Stimulated activated CD8-positive, alpha-beta memory T cell treated with anti-CD3 and anti-CD28 coated beads, Interleukin-7, amount 100 ng/mL, for 24 hours (primary cell): Measurements from ENCODE around the gene MSANTD2.
A peak's percentile ranks its signal among the peaks of the same experiment; 100 is the strongest.

Experiments used
- DNase-seq: peaks from one replicate; pipeline ENCODE4 v3.0.0-alpha.2; 2020; ENCODE audit warnings: low read depth

The MSANTD2 gene

DNA sequence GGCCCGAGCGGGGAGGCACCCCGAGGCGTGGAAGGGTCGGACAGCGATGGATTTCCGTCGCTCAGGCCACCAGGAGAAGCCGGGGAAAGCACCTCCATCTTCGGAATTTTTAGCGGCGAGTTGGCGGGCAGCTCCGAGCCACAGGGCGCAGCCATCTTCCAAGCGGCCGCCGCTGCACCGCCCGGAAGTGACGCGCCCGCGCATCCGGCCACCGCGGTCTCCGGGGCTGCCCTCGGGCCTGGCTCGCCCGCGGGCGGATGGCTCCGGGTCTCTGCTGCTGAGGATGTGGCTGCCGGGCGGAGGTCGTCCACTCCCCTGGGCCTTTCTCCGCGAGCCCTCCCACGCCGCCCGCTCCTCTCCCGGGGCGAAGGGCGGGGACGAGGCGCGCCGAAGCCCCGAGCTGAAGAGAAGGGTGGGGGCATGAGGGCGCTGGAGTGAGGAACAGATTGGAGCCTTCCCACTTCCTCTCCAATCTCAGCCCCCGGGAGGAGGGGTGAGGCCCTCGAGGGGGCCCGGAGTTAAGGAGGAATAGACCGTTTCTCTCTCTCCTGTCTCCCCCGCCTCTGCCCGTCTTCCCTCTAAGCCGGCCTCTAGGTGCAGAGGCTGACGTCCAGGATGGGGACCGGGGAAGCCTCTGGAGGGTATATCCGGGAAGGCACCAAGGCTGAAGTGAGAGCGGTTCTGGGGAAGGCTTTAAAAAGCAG lies at the start of gene MSANTD2:
MSANTD2 (minus strand) TSS at position 181 of the 704 bp plus-strand sequence; CDS start at position 155, 26 bp downstream.
- DNase-seq, result peak; percentile 63

- no peak for DNase-seq
These were observed 46.0 kb upstream of the MSANTD2 start for GRCh38 chr11:124846070-124846673.

DNA sequence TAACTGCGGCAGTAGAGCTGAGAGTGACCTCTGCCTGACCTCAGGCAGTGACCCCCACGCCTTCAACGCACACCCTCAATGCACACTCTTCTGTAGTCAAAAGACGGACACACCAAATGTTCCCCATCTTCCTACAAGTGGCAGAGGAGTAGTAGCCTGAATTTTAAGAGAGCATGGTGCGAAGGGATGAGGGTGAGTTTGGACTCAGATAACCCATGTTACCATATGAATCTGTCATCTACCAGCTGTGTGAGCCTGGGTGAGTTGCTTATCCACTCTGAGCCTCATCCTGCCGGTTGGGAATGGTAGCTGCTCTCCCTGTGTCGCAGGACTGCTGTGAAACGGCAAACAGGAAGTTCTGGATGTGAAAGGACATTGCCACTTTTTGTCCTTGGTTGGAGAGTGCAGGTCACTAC lies 44.5 kb upstream of the MSANTD2 start:
- DNase-seq, result no peak

GRCh38 chr11:124843616-124843910 lies 43.4 kb upstream of the MSANTD2 start:
- no peak for DNase-seq

DNA sequence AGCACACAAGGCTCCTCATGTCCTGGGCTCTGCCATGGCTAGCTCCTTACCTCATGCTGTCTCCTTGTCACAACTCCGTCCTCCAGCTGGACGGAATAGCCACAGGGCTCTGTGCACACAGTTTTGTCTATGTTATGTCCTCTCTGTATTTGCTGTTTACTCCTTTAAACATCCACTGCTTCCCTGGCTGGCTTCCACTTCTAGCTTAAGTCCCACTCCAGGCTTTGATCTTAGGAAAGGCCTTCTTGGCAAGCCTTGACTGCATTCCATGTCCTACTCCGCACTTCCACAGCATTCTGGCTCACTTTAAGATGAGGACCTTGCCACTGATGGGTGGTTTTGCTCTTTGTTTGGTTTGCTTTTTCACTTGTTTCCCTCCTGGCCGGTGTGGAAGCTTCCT lies 42.1 kb upstream of the MSANTD2 start:
- no peak for DNase-seq

DNA sequence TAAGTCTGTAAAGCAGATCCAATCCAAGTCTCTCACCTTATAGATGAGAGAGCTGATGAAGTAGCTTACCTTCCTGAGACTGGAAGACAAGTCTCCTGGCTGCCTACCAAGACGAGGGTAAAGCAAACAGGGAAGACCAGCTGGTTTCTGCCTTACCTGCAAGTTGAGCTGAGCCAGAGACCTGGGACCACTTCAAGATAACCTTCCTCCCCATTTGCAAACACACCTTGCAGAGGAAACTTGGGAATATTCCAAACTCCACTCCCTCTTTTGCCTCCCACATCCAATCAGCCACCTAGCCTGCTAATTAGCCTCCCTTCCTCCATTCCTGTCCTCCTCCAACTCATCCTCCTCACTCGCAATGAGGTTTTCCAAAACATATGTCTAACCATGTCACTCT lies 41.6 kb upstream of the MSANTD2 start:
- no peak for DNase-seq

DNA sequence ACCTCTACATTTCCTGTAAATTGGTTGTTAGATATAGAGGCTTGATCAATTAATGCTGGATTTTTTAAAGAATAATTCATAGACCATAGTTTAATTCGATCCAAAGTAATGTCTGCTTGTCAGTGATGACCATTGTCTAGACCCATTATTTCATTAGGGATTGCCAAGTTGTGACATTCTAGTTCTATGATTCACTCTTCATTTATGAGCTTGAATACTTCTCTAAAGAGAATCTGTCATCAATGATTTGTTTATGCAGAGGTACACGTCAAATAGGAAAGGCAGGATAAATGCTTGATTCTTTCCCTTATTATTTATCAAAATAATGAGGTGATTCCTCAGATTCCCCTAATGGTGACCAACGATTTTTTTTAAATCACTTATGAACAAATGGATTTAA lies 41.0 kb upstream of the MSANTD2 start:
- no peak for DNase-seq

DNA sequence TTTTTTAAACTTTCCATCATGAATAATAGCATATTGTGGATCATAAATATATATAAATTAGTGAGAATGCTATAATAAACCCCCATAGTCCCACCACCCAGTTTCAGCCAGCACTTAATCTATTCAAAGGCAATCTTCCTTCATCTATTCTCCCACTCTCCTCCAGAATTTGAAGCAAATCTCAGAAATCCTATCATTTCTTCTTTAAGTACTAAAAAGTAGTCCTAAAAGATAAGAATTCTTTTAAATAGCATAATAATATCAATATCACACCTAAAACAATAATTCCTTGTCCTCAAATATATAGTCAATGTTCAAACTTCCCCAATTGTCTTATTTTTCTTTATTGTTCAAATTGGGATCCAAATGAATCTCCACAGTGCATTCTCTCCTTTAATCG lies 40.5 kb upstream of the MSANTD2 start:
- DNase-seq, result no peak

- no peak for DNase-seq
These were observed 39.9 kb upstream of the MSANTD2 start for GRCh38 chr11:124839972-124840621.

GRCh38 chr11:124839128-124839971 lies 39.1 kb upstream of the MSANTD2 start:
- DNase-seq, result no peak

GRCh38 chr11:124838805-124839127 lies 38.6 kb upstream of the MSANTD2 start:
- no peak for DNase-seq

GRCh38 chr11:124837491-124837856 lies 37.3 kb upstream of the MSANTD2 start:
- DNase-seq, result no peak

- no peak for DNase-seq
These were observed 35.7 kb upstream of the MSANTD2 start for GRCh38 chr11:124835918-124836317.

GRCh38 chr11:124834526-124835180 lies 34.4 kb upstream of the MSANTD2 start:
- no peak for DNase-seq

DNA sequence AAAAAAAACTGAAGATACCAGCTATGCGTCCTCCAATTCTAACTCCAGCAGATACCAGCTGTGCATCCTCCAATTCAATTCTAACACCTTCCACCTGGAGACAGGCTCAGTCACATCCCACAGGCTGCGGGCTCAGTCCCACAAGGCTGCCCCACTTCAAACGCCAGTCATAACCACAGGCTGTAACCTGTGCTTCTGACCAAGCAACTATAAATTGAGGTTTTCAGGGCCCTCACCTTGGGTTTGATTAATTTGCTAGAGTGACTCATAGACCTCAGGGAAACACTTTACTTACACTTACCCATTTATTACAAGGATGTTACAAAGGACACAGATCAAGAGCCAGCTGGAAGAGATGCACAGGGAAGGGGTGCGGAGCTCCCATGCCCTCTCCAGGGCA lies 32.4 kb upstream of the MSANTD2 start:
- DNase-seq, result no peak

- DNase-seq, result no peak
These were observed 31.7 kb upstream of the MSANTD2 start for GRCh38 chr11:124831897-124832296.

GRCh38 chr11:124830749-124831148 lies 30.5 kb upstream of the MSANTD2 start:
- DNase-seq, result no peak

DNA sequence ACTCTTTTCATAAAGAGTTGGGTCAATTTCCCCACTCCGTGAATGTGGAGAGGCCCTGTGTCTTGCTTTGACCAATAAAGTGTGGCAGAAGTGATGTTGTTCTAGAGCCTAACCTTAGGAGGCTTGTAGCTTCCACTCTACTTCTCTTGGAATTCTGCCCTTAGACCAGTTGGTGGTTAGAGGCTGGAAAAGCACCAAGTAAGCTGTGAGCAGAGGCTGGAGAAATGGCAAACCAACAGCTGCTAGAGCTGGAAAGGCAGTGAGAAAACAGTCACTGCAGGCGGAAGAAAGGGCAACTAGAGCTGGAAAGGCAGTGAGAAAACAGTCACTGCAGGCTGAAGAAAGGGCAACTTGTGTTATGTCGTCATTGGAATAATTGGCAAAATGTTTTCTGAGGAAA lies 29.8 kb upstream of the MSANTD2 start:
- no peak for DNase-seq

DNA sequence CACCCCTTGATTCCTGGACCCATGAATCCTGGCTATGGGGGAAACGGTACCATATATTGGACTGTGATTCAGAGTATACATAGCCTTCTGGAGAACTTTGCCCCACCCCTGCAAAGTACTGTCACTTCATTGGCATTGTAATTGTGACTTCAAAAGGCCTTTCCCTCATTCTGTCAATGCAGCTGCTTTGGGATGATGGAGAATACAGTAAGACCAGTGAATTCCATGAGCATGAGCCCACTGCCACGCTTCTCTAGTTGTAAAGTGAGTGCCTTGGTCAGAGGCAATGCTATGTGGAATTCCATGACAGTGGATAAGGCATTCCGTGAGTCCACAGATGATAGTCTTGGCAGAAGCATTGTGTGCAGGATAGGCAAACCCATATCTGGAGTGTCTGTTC lies 25.7 kb upstream of the MSANTD2 start:
- DNase-seq, result no peak

DNA sequence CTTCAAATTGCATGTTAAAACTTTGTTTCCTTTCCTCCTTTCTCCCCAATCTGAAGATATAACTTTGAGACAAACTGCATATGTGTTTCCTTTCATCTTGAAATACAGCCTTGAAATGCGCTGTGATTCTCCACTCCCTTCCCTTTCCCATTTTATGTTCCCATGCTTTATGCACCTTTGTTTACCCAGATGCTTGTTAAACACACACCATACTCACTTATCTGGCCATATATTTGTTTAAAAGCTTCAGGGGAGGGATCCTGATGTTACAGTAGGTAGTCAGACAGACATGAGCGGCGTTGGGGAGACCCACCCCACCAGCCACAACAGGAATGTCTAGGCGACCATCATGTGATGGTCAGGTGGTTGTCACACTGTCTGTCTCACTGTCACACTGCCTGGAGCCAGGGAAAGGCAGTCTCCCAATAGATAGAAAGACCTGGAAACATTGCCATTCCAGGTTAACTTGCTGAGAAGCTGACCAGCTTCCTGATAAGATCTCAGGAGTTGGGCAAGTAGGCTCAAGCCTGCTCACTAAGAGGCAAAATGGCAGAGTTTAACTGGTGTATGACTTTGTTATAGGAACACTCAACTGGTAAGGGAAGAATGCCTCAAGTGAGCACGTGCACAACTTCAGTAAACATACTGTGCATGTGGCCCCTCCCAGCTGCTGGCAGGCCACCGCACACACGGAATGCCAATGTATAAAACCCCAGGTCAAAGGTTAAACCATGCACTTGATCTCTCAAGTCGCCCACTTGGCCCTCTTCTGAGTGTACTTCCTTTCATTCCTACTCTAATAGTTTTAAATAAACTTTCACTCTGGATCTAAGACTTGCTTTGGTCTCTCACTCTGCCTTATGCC lies 23.5 kb upstream of the MSANTD2 start:
- DNase-seq, result no peak

- DNase-seq, result no peak
These were observed 22.0 kb upstream of the MSANTD2 start for GRCh38 chr11:124821995-124822730.
